GM13977 (cell line): ENCODE measurements around the gene TMOD2.
"Not testable (repeated sequence)": the region's sequence is repeated elsewhere in the genome, so short reads cannot be mapped to it uniquely, and the experiment has no call there.

Source experiments
- DNase-seq: peaks from one replicate; pipeline ENCODE4 v3.0.0; 2012; ENCODE audit warnings: low spot score
- in situ Hi-C: fragments of 300-500 bp; cut with MboI; formaldehyde crosslinking; loops from one replicate; pipeline ENCODE4 v1.12.0; 2022; ENCODE audit warnings: low sequenced_read_pairs, low pct_unique_long_range_greater_than_20kb, mixed read lengths, inconsistent platforms; ENCODE audit not compliant: unreplicated experiment
- TF ChIP-seq, protein P1 (sequence below): IDR thresholded peaks from 2 replicates; pipeline ENCODE4 v1.5.1; 2012; ENCODE audit warnings: mild to moderate bottlenecking, control low read depth; ENCODE audit not compliant: insufficient read depth; ENCODE audit errors: extremely low read depth, missing control alignments

The TMOD2 gene

DNA sequence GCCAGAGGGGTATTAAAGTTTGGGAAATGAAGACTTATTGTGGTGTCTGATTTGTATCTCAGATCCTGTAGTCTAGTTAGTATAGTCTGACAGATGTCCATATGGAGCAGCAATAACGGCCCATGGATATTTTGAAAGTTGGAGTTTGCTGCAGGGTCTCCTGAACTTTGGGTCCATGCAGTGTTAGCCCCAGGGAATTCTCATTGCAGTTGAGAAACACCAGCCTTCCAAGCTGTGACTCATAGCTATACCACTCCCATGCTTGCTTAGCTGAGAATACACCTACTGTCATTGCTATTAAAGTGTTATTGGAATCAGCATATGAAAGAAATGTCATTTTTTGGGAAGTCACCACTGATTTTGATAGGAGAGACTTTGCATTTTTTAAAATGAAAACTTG is 29.2 kb downstream of the TMOD2 start:
- no peak for DNase-seq
- in situ Hi-C loops, result loop anchor here (5.0 kb wide), 1 partner anchor 133 kb away; no protein-coding TSS in a partner anchor
- TF ChIP-seq, protein P1, sequence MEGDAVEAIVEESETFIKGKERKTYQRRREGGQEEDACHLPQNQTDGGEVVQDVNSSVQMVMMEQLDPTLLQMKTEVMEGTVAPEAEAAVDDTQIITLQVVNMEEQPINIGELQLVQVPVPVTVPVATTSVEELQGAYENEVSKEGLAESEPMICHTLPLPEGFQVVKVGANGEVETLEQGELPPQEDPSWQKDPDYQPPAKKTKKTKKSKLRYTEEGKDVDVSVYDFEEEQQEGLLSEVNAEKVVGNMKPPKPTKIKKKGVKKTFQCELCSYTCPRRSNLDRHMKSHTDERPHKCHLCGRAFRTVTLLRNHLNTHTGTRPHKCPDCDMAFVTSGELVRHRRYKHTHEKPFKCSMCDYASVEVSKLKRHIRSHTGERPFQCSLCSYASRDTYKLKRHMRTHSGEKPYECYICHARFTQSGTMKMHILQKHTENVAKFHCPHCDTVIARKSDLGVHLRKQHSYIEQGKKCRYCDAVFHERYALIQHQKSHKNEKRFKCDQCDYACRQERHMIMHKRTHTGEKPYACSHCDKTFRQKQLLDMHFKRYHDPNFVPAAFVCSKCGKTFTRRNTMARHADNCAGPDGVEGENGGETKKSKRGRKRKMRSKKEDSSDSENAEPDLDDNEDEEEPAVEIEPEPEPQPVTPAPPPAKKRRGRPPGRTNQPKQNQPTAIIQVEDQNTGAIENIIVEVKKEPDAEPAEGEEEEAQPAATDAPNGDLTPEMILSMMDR, result no peak

DNA sequence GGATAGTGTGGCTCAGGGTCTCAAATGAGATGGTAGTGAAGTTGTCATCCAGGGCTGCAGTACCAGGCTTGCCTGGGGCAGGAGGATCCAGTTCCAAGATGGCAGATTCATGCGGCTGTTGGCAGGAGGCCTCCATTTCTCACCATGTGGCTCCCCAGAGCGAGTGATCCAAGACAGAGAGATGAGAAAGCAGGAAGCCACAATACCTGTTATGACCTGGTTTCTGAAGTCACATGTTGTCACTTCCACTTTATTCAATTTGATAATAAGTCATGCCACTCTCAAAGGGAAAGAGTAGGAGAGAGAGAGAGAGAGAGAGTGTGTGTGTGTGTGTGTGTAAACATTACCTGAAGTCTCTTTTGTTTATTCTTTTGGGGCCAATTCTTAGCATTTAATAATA is 30.1 kb downstream of the TMOD2 start:
- in situ Hi-C loops, result loop anchor here (5.0 kb wide), 1 partner anchor 134 kb away; no protein-coding TSS in a partner anchor
- DNase-seq, result no peak
- TF ChIP-seq, protein P1, result no peak

DNA sequence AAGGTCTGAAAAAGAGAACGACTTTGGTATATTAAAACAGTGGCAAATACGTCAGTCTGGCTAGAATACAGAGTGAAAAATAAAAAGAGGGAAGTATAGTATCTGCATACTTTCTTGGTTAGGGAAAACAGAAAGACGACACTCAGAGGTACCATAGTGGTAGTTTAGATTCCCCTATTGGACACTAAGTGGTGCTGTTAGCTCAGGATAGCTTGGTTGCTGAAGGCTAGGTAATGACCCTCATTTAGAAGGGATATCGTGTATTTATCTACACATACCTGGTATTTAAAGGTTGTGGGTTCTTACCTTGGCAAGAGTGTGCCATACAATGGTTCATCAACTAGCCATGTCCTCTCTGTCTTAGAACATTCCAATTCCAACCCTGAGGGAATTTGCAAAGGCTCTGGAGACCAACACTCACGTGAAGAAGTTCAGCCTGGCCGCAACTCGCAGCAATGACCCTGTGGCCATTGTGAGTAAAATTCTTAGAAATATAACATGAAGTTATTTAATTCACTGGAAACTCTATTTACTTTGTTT is 31.0 kb downstream of the TMOD2 start:
- TF ChIP-seq, protein P1, result no peak
- DNase-seq, result no peak
- in situ Hi-C loops, result loop anchor here (5.0 kb wide), 1 partner anchor 135 kb away; no protein-coding TSS in a partner anchor

DNA sequence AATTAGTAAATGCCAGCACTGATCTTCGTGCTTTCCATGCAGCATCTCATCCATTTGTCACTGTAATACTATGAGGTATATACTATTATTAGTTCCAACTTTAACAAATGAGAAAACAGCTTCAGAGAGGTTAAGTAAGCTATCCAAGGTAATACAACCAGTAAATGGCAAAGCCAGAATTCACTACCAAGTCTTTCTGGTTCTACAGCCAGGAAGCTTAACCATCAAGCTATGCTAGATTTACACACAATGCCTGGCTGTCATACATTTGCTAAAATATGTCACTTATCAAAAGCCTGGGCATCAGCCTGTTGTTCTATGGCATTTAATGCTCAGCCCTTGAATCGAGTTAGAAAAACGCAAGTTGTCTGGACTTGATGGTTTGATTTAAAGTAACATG is 32.6 kb downstream of the TMOD2 start:
- no peak for DNase-seq
- TF ChIP-seq, protein P1, result no peak
- in situ Hi-C loops, result loop anchor here (5.0 kb wide), 1 partner anchor 137 kb away; no protein-coding TSS in a partner anchor

DNA sequence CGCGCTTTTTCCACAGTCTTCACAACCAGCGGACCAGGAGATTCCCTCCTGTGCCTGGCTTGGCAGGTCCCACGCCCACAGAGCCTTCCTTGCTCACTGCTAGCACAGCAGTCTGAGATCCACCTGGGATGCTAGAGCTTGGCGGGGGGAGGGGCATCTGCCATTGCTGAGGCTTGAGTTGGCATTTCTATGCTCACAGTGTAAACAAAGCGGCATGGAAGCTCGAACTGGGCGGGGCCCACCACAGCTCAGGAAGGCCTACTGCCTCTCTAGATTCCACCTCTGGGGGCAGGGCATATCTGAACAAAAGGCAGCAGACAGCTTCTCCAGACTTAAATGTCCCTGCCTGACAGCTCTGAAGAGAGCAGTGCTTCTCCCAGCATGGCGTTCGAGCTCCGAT is 35.7 kb downstream of the TMOD2 start:
- DNase-seq, in situ Hi-C loops: not testable (repeated sequence)

DNA sequence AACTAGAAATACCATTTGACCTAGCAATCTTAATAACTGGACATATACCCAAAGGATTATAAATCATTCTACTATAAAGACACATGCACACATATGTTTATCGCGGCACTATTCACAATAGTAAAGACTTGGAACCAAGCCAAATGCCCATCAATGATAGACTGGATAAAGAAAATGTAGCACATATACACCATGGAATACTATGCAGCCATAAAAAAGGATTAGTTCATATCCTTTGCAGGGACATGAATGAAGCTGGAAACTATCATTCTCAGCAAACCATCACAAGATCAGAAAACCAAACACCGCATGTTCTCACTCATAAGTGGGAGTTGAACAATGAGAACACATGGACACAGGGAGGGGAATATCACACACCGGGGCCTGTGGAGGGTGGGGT is 41.1 kb downstream of the TMOD2 start:
- DNase-seq, in situ Hi-C loops: not testable (repeated sequence)

DNA sequence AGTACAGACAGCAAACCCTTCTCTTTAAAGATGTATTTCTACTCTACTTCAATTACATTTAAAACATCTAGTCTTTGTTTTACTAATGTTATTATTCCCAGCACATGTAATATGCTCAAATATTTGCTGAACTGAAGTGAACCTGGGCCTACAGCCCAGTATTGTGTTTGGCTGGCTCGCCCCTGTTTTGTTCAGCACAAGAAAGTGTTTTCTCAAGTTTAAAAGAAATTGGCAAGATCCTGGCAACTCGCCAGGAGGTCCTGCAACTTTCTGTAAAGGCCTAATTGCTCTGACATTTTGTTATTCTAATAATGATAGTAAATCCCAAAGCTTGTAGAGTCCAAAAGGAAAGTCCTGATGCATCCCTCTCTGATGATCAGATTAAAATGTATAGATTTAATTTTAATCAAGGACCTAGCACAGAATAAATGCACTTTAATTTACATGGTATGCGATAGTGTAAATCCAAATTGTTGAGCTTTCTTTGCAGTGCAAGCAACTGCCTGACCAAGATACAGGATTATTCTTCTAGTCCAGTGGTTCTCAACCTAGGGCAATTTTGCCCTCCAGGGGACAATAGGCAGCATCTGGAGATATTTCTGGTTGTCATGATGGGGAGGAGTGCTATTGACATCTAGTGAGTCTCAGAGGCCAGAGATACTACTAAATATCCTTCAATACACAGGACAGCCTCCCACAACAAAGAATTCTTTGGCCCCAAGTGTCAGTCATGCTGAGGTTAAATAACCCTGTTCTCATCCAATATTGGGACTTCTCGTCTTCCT is 42.3 kb downstream of the TMOD2 start:
- in situ Hi-C loops, result no loop called here
- DNase-seq, result no peak
- TF ChIP-seq, protein P1, result no peak
